Neural progenitor cell (in vitro differentiated cells): ENCODE measurements around the gene GYPC.

ENCODE experiments used
- CTCF ChIP-seq: fragments of 200-600 bp; sonication (generic); IDR thresholded peaks from 2 replicates; pipeline ENCODE4 v1.5.1; 2017; ENCODE audit warnings: antibody characterized with exemption, mild to moderate bottlenecking
- EZH2 ChIP-seq: fragments of 200-600 bp; sonication (generic); IDR thresholded peaks from 2 replicates; pipeline ENCODE4 v1.6.1; 2017; ENCODE audit warnings: antibody characterized with exemption, mild to moderate bottlenecking, moderate library complexity

DNA sequence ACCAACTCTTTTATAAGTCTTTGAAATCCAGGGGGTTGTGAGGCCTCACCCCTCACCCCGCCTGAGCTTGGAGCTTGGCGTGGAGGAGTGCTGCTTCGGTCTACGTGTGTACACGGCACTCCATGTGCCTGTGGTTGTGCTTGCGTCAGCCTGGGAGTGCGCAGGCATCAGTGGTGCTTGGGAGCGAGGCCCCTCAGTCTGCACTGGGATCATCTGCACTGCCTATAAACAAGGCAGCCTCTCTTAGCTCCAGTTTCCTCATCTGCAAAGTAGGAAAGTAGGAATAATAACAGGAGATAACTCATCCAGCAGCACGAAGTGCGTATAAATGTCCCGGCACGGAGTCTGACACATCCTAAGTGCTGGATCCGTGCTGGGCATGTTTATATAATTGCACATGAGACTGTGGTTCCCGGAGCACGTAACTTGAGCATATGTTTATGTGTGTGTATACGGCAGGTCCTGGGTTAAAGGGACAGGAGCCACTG lies 1.2 kb downstream of the GYPC start:
- TF ChIP-seq CTCF: no peak
- TF ChIP-seq EZH2: no peak
